Endothelial cell of umbilical vein (primary cell): ENCODE data around the gene LSM14B.

Experiments
- EZH2 ChIP-seq: IDR thresholded peaks from 2 replicates; pipeline ENCODE4 v1.6.1; 2012; ENCODE audit warnings: borderline replicate concordance, low read depth, mild to moderate bottlenecking, moderate library complexity, low read length, inconsistent platforms; ENCODE audit not compliant: severe bottlenecking
- FOS ChIP-seq: IDR thresholded peaks from 2 replicates; pipeline ENCODE4 v1.6.1; 2011; ENCODE audit warnings: mild to moderate bottlenecking, low read length, moderate library complexity, borderline replicate concordance; ENCODE audit not compliant: insufficient read depth
- GATA2 ChIP-seq: IDR thresholded peaks from 2 replicates; pipeline ENCODE4 v1.7.0; 2011; ENCODE audit warnings: low read depth, mild to moderate bottlenecking, moderate library complexity, mixed read lengths, low read length; ENCODE audit not compliant: insufficient read length, insufficient read depth
- JUN ChIP-seq: IDR thresholded peaks from 2 replicates; pipeline ENCODE4 v1.6.1; 2011; ENCODE audit warnings: borderline replicate concordance, low read depth; ENCODE audit not compliant: insufficient read length, insufficient read depth
- MYC ChIP-seq: IDR thresholded peaks from one replicate; pipeline ENCODE4 v1.6.1; 2011; ENCODE audit warnings: mild to moderate bottlenecking, low read depth, low read length
- POLR2A ChIP-seq: IDR thresholded peaks from 2 replicates; pipeline ENCODE4 v1.6.1; 2012; ENCODE audit warnings: low read depth, mild to moderate bottlenecking, control low read depth, low read length
- POLR2AphosphoS5 ChIP-seq: IDR thresholded peaks from 2 replicates; pipeline ENCODE4 v1.6.1; 2012; ENCODE audit warnings: low read depth, mild to moderate bottlenecking, control low read depth, low read length, moderate library complexity; ENCODE audit not compliant: insufficient read depth
- TF ChIP-seq, protein P1 (sequence below), 2 donors: IDR thresholded peaks; 1 replicate in 1 of 2; 2 replicates in 1 of 2; pipeline ENCODE4 v1.5.1; 2011; ENCODE audit warnings: low read length in 2 of 2, mild to moderate bottlenecking in 2 of 2, moderate library complexity in 2 of 2, control low read depth in 1 of 2, inconsistent platforms in 1 of 2, low read depth in 1 of 2; ENCODE audit not compliant: insufficient read depth in 1 of 2; ENCODE audit errors: extremely low read depth in 1 of 2
- TF ChIP-seq, protein P2 (sequence below): IDR thresholded peaks from 2 replicates; pipeline ENCODE4 v1.6.1; 2011; ENCODE audit not compliant: insufficient read depth, insufficient read length

DNA sequence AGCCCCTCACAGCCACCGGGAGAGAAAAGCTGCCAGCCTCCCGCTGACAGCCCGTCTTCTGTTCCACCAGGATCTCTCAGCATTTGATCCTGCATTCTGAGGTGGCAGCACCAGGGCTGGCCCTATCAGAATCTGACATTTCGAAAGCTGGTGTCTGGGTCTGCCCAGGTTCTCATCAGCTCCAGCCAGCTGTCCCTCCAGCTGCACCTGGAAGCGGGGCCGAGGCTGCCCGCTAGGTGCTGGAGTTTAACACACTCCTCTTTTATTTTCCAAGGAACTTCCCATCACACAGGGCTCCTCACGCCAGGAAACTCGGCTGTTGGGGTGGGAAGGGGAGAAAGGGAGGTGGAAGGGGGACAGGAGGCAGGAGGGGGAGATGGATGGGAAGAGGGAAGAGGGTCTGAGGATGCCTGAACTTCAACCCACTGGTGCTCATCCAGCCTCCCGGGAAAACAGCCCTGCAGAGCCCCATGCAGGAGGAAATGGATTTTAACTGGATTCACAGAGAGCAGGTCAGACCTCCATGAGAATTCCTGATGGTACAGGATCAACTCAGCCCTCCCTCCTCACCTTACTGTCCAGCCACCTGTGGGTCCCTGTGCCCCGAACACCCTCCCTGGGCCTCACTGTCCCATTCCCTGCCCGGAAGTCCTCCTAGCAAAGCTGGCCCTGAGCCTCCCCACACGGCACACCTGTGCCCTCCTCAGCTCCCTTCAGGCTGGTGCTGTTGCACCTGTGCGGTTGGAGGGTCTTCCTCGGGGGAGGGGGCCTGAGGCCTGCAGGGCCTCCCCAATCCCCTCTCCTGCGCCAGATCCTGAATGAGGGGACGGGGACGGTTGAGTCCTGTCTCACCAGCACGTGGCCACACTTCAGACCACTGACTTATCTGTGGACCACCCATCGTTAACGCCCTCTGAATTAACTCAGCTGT lies 3.9 kb upstream of the LSM14B start:
- no peak for TF ChIP-seq POLR2AphosphoS5
- TF ChIP-seq POLR2A, result no peak
- TF ChIP-seq GATA2, result no peak
- TF ChIP-seq, protein P1, sequence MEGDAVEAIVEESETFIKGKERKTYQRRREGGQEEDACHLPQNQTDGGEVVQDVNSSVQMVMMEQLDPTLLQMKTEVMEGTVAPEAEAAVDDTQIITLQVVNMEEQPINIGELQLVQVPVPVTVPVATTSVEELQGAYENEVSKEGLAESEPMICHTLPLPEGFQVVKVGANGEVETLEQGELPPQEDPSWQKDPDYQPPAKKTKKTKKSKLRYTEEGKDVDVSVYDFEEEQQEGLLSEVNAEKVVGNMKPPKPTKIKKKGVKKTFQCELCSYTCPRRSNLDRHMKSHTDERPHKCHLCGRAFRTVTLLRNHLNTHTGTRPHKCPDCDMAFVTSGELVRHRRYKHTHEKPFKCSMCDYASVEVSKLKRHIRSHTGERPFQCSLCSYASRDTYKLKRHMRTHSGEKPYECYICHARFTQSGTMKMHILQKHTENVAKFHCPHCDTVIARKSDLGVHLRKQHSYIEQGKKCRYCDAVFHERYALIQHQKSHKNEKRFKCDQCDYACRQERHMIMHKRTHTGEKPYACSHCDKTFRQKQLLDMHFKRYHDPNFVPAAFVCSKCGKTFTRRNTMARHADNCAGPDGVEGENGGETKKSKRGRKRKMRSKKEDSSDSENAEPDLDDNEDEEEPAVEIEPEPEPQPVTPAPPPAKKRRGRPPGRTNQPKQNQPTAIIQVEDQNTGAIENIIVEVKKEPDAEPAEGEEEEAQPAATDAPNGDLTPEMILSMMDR (IDR thresholded peaks at IDR 0.05; ENCODE audit: extremely low read depth in 1 of 2, insufficient read depth in 1 of 2, low read depth in 1 of 2, low read length in 2 of 2), result no peak
- no peak for TF ChIP-seq EZH2
- no peak for TF ChIP-seq FOS
- TF ChIP-seq MYC, result no peak
- no peak for TF ChIP-seq JUN
- TF ChIP-seq, protein P2, sequence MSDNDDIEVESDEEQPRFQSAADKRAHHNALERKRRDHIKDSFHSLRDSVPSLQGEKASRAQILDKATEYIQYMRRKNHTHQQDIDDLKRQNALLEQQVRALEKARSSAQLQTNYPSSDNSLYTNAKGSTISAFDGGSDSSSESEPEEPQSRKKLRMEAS, result no peak
